Activated CD4-positive, alpha-beta T cell treated with anti-CD3 and anti-CD28 coated beads, Interleukin-2, amount 10 ng/mL, durations not matched to agents 24 days and 14 days (primary cell): ENCODE measurements around the gene PMP22. TPM values are rescaled to one million over a fixed set of nuclear protein-coding genes. Genes with fewer than 3 reads are reported as not detected.
"Not testable (repeated sequence)": the region's sequence is repeated elsewhere in the genome, so short reads cannot be mapped to it uniquely, and the experiment has no call there.

ENCODE experiments used
- DNase-seq: peaks from one replicate; pipeline ENCODE4 v3.0.0; 2022
- H3K27ac Mint-ChIP-seq: one replicate; pipeline ENCODE4 v1.8.0; 2022; ENCODE audit warnings: mild to moderate bottlenecking, mixed read lengths
- H3K27me3 Mint-ChIP-seq: one replicate; pipeline ENCODE4 v1.8.0; 2022; ENCODE audit warnings: mixed read lengths
- H3K36me3 Mint-ChIP-seq: one replicate; pipeline ENCODE4 v1.8.0; 2022; ENCODE audit warnings: low read depth, mild to moderate bottlenecking, mixed read lengths
- H3K4me1 Mint-ChIP-seq: one replicate; pipeline ENCODE4 v1.8.0; 2021; ENCODE audit warnings: mixed read lengths
- H3K4me3 Mint-ChIP-seq: one replicate; pipeline ENCODE4 v1.8.0; 2022; ENCODE audit warnings: mild to moderate bottlenecking, moderate library complexity, mixed read lengths
- H3K9me3 Mint-ChIP-seq: one replicate; pipeline ENCODE4 v1.8.0; 2021; ENCODE audit warnings: mixed read lengths
- intact Hi-C: fragments of 100-400 bp; cut with micrococcal nuclease; formaldehyde crosslinking; loops from one replicate; pipeline ENCODE4 v1.15.1; 2023
- total RNA-seq: library from RNA; stranded (reverse); gene quantifications from 2 replicates; pipeline ENCODE4 v1.2.3, GENCODE V29; 2022

Gene PMP22
- total RNA-seq, 1 donor from 2014 or later = 0.28 TPM

- H3K27ac Mint-ChIP-seq = no peak overlapping the region
- H3K9me3 Mint-ChIP-seq = no peaks in the 10 kb centered on the region
- H3K36me3 Mint-ChIP-seq = no peaks in the 10 kb centered on the region
- H3K4me1 Mint-ChIP-seq = peaks cover 8% of the 10 kb centered on the region
- no peaks in the 10 kb centered on the region for H3K27me3 Mint-ChIP-seq
- intact Hi-C loops = no loop called here
- DNase-seq = no peak
- H3K4me3 Mint-ChIP-seq = no peak overlapping the region
Measured at GRCh38 chr17:15233022-15233805, 31.9 kb downstream of the PMP22 start.

DNA sequence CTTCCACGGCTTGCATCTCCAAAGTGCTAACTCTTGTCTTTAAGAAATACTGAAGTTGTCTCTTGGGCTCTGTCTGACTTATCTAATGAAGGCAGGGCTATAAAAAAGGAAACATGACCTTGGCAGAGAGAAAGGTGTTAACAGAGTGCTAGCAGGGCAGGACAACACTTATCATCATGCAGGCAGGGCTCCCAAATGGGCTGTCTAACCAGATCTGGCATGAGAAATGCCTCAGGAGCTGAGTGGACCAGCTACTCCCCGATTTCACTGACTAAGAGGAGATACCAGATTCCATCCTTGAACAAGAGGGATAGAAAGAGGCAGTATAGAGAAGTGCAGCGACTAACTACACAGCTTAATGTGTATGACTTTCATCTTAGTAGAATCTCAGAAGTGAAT, 32.6 kb downstream of the PMP22 start:
- peaks cover 8% of the 10 kb centered on the region for H3K4me1 Mint-ChIP-seq
- intact Hi-C loops = no loop called here
- H3K27ac Mint-ChIP-seq = no peak overlapping the region

GRCh38 chr17:15231851-15232516, 33.1 kb downstream of the PMP22 start:
- no peak for DNase-seq
- H3K4me3 Mint-ChIP-seq = no peak overlapping the region
- no peak overlapping the region for H3K27ac Mint-ChIP-seq
- H3K4me1 Mint-ChIP-seq = peaks cover 8% of the 10 kb centered on the region
- H3K36me3 Mint-ChIP-seq = no peaks in the 10 kb centered on the region
- no peaks in the 10 kb centered on the region for H3K9me3 Mint-ChIP-seq
- H3K27me3 Mint-ChIP-seq = peaks cover 2% of the 10 kb centered on the region
- intact Hi-C loops = no loop called here

More for the DNA sequence above, 32.6 kb downstream of the PMP22 start:
- DNase-seq = no peak
- Mint-ChIP-seq H3K4me3 (no peak overlapping the region), H3K9me3 (no peaks in the 10 kb centered on the region), H3K27me3 (no peaks in the 10 kb centered on the region), H3K36me3 (no peaks in the 10 kb centered on the region)

GRCh38 chr17:15230866-15231265, 34.3 kb downstream of the PMP22 start:
- Mint-ChIP-seq H3K27me3 (peaks cover 2% of the 10 kb centered on the region), H3K36me3 (no peaks in the 10 kb centered on the region), H3K9me3 (no peaks in the 10 kb centered on the region), H3K4me1 (no peaks in the 10 kb centered on the region), H3K27ac (no peak overlapping the region), H3K4me3 (no peak overlapping the region)
- no peak for DNase-seq
- intact Hi-C loops = no loop called here

DNA sequence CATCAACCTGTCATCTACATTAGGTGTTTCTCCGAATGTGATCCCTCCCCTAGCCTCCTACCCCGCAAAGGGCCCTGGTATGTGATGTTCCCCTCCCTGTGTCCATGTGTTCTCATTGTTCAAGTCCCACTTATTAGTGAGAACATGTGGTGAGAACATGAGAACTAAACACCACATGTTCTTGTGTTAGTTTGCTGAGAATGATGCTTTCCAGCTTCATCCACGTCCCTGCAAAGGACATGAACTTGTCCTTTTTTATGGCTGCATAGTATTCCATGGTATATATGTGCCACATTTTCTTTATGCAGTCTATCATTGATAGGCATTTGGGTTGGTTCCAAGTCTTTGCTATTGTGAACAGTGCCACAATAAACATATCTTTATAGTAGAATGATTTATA, 43.3 kb downstream of the PMP22 start:
- H3K27ac Mint-ChIP-seq, intact Hi-C loops, H3K9me3 Mint-ChIP-seq: not testable (repeated sequence)

GRCh38 chr17:15220785-15221184, 44.3 kb downstream of the PMP22 start:
- H3K9me3 Mint-ChIP-seq = no peaks in the 10 kb centered on the region
- intact Hi-C loops = no loop called here
- H3K36me3 Mint-ChIP-seq = no peaks in the 10 kb centered on the region
- no peaks in the 10 kb centered on the region for H3K27me3 Mint-ChIP-seq
- H3K27ac Mint-ChIP-seq = no peak overlapping the region
- no peaks in the 10 kb centered on the region for H3K4me1 Mint-ChIP-seq
- no peak for DNase-seq
- no peak overlapping the region for H3K4me3 Mint-ChIP-seq

More for the DNA sequence above, 43.3 kb downstream of the PMP22 start:
- DNase-seq, H3K36me3 Mint-ChIP-seq, H3K4me1 Mint-ChIP-seq, H3K27me3 Mint-ChIP-seq, H3K4me3 Mint-ChIP-seq: not testable (repeated sequence)

DNA sequence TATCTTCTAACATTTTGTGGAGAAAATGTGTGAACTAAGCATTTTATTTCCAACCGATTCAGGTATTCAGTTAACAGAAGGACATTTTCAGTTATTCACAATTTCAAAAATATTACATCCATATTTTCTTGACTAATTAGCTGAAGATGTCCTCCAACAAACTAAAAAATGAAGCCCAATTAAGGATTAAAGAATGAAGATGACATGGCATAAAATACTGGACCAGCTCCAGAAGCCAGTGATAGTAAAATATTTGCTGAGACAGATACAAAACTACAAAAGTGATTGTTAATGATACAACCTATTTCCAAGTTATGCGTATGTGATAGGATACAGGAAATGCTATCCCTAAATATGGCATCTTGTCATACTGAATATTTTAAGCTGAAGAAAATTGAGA, 48.6 kb downstream of the PMP22 start:
- Mint-ChIP-seq H3K27me3 (no peaks in the 10 kb centered on the region), H3K27ac (no peak overlapping the region), H3K9me3 (no peaks in the 10 kb centered on the region), H3K36me3 (no peaks in the 10 kb centered on the region), H3K4me1 (no peaks in the 10 kb centered on the region), H3K4me3 (no peak overlapping the region)
- no peak for DNase-seq
- intact Hi-C loops = no loop called here

DNA sequence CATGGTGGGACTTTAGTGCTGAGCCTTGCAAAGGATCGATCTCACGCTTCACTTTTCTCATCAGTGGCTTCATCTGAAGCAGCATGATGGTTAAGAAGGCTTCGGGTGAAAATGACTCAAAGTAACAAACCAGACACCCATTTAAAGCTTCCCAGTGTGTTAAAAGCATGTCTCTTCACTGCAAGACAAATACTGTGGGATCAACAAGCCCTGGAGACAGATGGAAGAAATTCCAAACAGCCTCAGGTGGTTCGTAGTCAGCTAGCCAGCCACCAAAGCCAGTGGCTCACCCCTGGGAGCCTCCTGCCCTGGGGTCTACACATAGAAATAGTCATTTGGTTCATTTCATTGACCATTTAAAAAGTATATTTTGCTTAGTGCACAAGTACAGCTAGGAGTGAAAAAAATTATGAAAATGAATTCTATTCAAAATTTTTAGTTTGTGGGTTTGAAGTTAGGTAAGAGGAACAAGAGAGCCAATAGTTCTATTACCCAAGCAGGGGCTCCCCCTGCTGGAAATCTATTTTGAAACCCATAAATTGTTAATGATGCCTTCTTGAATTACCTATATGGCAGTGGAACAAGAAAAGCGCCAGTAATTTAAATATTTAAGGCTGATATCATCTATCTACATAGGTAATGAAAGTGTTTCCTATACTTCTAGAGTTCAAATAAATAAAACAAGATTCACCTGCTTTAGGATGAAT, 51.6 kb downstream of the PMP22 start:
- DNase-seq = no peak
- no peak overlapping the region for H3K27ac Mint-ChIP-seq
- intact Hi-C loops = no loop called here
- no peaks in the 10 kb centered on the region for H3K4me1 Mint-ChIP-seq
- no peak overlapping the region for H3K4me3 Mint-ChIP-seq
- no peaks in the 10 kb centered on the region for H3K36me3 Mint-ChIP-seq
- no peaks in the 10 kb centered on the region for H3K27me3 Mint-ChIP-seq
- H3K9me3 Mint-ChIP-seq = no peaks in the 10 kb centered on the region

DNA sequence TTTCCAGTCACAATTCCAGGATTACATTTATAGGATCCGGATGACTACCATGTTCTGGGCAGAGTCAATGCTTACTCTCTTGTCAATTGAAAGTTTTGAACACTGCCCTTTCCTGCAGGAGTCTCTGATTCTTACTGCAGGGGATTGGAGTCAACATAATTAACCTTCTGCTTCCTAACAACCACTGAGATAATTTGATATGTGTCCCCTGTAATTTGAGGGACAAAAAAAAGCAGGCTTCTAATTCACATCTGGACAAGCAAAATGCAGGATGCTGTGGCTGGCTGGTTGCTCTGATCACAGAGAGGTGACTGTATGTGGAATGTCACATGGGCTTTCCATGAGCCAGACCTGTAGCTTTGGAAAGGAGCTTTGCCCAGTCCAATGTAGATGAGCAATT, 54.9 kb downstream of the PMP22 start:
- H3K36me3 Mint-ChIP-seq = no peaks in the 10 kb centered on the region
- no peaks in the 10 kb centered on the region for H3K9me3 Mint-ChIP-seq
- intact Hi-C loops = no loop called here
- H3K27me3 Mint-ChIP-seq = peaks cover 3% of the 10 kb centered on the region
- H3K27ac Mint-ChIP-seq = no peak overlapping the region
- no peak for DNase-seq
- H3K4me1 Mint-ChIP-seq = no peaks in the 10 kb centered on the region
- no peak overlapping the region for H3K4me3 Mint-ChIP-seq

DNA sequence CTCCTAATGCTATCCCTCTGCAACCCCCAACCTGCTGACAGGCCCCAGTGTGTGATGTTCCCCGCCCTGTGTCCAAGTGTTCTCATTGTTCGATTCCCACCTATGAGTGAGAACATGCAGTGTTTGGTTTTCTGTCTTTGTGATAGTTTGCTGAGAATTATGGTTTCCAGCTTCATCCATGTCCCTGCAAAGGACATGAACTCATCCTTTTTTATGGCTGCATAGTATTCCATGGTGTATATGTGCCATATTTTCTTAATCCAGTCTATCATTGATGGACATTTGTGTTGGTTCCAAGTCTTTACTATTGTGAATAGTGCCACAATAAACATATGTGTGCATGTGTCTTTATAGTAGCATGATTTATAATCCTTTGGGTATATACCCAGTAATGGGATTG, 62.1 kb downstream of the PMP22 start:
- H3K27me3 Mint-ChIP-seq, intact Hi-C loops, H3K4me3 Mint-ChIP-seq, DNase-seq, H3K36me3 Mint-ChIP-seq, H3K27ac Mint-ChIP-seq, H3K9me3 Mint-ChIP-seq, H3K4me1 Mint-ChIP-seq: not testable (repeated sequence)

- H3K4me1 Mint-ChIP-seq, H3K9me3 Mint-ChIP-seq, H3K27ac Mint-ChIP-seq, DNase-seq, intact Hi-C loops, H3K4me3 Mint-ChIP-seq, H3K27me3 Mint-ChIP-seq, H3K36me3 Mint-ChIP-seq: not testable (repeated sequence)
Measured at GRCh38 chr17:15200574-15200973, 64.6 kb downstream of the PMP22 start.

DNA sequence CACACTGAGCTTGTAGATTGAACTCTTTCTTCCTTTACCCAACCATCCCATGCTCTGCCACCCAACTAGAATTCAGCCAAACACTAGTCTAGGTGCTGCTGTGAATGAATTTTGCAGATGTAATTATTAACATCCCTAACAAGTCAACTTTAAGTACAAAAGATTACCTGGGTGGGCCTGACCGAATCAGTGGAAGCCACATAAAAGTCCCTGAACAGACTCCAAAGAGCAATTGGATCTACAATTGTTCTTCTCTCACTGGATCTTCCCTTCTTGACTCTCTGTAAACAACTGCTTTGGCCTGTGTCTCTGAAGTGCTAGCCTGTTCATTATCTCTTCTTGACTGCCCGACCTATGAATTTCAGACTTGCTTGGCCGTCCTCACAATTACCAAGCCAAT, 67.9 kb downstream of the PMP22 start:
- Mint-ChIP-seq H3K4me3 (no peak overlapping the region), H3K36me3 (no peaks in the 10 kb centered on the region), H3K27me3 (peaks cover 2% of the 10 kb centered on the region), H3K27ac (no peak overlapping the region), H3K4me1 (no peaks in the 10 kb centered on the region), H3K9me3 (no peaks in the 10 kb centered on the region)
- no peak for DNase-seq
- intact Hi-C loops = no loop called here

DNA sequence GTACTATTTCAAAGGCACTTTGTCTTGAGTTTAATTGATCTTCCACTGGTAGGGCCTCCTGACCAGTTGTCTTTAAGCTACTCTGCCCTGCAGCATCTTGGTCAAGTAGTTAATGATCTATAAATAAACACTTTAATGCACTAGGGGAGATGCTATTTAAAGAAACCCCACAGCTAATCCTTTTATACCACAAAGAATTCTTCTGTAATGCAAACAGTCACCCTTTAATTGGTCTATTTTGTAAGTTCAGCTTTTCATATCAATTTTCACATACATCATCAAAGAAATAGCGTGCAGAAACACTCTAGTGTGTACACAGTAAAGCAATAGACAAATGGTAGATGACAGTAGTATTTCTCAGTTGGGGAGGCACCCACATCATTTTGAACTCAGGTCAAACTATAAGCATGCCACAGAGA, 70.3 kb downstream of the PMP22 start:
- Mint-ChIP-seq H3K9me3 (no peaks in the 10 kb centered on the region), H3K36me3 (no peaks in the 10 kb centered on the region), H3K4me1 (no peaks in the 10 kb centered on the region), H3K27me3 (no peaks in the 10 kb centered on the region), H3K27ac (no peak overlapping the region), H3K4me3 (no peak overlapping the region)
- DNase-seq = no peak
- intact Hi-C loops = no loop called here

DNA sequence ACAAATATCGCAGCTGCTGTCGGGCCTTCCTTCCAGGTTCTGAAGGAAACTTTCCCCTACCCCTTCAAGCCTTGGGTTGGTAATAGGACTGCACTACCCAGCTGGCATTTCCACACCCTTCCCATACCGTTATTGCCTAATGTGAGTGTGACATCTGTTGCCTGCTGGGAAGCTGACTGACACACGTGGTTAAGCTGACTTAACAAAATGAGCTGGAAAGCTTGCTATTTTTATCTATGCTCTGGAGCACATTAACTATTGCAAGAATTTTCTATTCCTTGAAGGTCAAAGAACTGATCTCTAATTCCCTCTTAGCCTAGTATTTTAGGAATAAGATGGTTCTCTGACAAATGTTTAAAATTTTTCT, 79.5 kb downstream of the PMP22 start:
- H3K4me3 Mint-ChIP-seq = no peak overlapping the region
- intact Hi-C loops = no loop called here
- H3K27me3 Mint-ChIP-seq = no peaks in the 10 kb centered on the region
- no peaks in the 10 kb centered on the region for H3K4me1 Mint-ChIP-seq
- H3K27ac Mint-ChIP-seq = no peak overlapping the region
- no peaks in the 10 kb centered on the region for H3K36me3 Mint-ChIP-seq
- DNase-seq = no peak
- no peaks in the 10 kb centered on the region for H3K9me3 Mint-ChIP-seq
